Measurements from ENCODE around the gene PPP2R5C. TPM values are rescaled to one million over a fixed set of nuclear protein-coding genes. Genes with fewer than 3 reads are reported as not detected.

PPP2R5C gene
- total and polyA plus RNA-seq, 2 of the 4 experiments (the other 2 are of a cell fraction): 65.9 to 78.7 TPM

- H2AK5ac ChIP-seq (ENCODE audit: low read depth, low read length): no peak overlapping the region
- H2BK20ac ChIP-seq (ENCODE audit: low read depth, low read length): no peak overlapping the region
- ATAC-seq (ENCODE audit: low read depth) (no peak), DNase-seq (no peak)
- intact Hi-C loops (cut with micrococcal nuclease): no loop called here
- H4K5ac ChIP-seq (ENCODE audit: low read depth, low read length): no peak overlapping the region
- CTCF ChIA-PET: no interaction called here
- H3K4me3 ChIP-seq (ENCODE audit: insufficient read depth, low read depth, low read length): no peak overlapping the region
- H4K91ac ChIP-seq (ENCODE audit: insufficient read depth, low read depth, low read length): no peak overlapping the region
- no peaks in the 10 kb centered on the region for H3K79me1 ChIP-seq (ENCODE audit: low read depth in 1 of 2, low read length in 2 of 2)
- no peak overlapping the region for H2AK9ac ChIP-seq (replicated peaks; ENCODE audit: low read depth, low read length, poor library complexity)
- no peak overlapping the region for H3K18ac ChIP-seq (ENCODE audit: low read depth, low read length)
- 95% methylated on average over 4 of the region's 13 CpGs; no CpG with 5 or more reads in 1 of the 2 experiments for WGBS, 2 experiments (ENCODE audit: extremely low coverage in 2 of 2, insufficient read length in 1 of 2)
- no peak overlapping the region for H4K8ac ChIP-seq (ENCODE audit: low read depth in 2 of 2, low read length in 2 of 2)
- no peaks in the 10 kb centered on the region for H3K4me1 ChIP-seq (ENCODE audit: control insufficient read depth, insufficient read depth, low read length)
- H3K56ac ChIP-seq (ENCODE audit: extremely low read depth, insufficient read depth, low read length): no peak overlapping the region
- H3K36me3 ChIP-seq (ENCODE audit: control insufficient read depth, insufficient read depth, low read length): no peaks in the 10 kb centered on the region
- H3K23ac ChIP-seq (ENCODE audit: low read depth, low read length): no peak overlapping the region
- in situ Hi-C loops (cut with MboI; ENCODE audit: low sequenced_read_pairs): no loop called here
- dilution Hi-C loops (cut with HindIII; ENCODE audit: low sequenced_read_pairs, unreplicated experiment): no loop called here
- H3K4me2 ChIP-seq (ENCODE audit: low read depth, low read length): no peak overlapping the region
- H3K9ac ChIP-seq (ENCODE audit: low read depth, low read length): no peak overlapping the region
- no peak overlapping the region for H2BK15ac ChIP-seq (ENCODE audit: low read depth, low read length)
- H4K20me1 ChIP-seq (ENCODE audit: insufficient read depth, low read length): peaks cover 10% of the 10 kb centered on the region; the same call in 1 of the 2 replicates
- H3K27ac ChIP-seq (ENCODE audit: insufficient read depth, low read length): no peak overlapping the region
- no TSS peak for BruUV-seq (replicated peaks)
- H3K9me1 ChIP-seq (ENCODE audit: insufficient read depth, low read length): no peaks in the 10 kb centered on the region
- no peak overlapping the region for H3K4ac ChIP-seq (ENCODE audit: low read depth, low read length)
- no peak overlapping the region for H2BK120ac ChIP-seq (ENCODE audit: low read depth, low read length)
- no peak overlapping the region for H3K14ac ChIP-seq (replicated peaks; ENCODE audit: low read depth, low read length)
- TF ChIP-seq, protein P1, sequence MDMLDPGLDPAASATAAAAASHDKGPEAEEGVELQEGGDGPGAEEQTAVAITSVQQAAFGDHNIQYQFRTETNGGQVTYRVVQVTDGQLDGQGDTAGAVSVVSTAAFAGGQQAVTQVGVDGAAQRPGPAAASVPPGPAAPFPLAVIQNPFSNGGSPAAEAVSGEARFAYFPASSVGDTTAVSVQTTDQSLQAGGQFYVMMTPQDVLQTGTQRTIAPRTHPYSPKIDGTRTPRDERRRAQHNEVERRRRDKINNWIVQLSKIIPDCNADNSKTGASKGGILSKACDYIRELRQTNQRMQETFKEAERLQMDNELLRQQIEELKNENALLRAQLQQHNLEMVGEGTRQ (IDR thresholded peaks at IDR 0.05; ENCODE audit: low read depth, low read length): no peak
- no peak for TF ChIP-seq CHD1 (IDR thresholded peaks at IDR 0.05; ENCODE audit: low read depth, low read length)
- TF ChIP-seq BHLHE40 (IDR thresholded peaks at IDR 0.05; ENCODE audit: low read depth, low read length): no peak
- TF ChIP-seq RAD21 (IDR thresholded peaks at IDR 0.05; ENCODE audit: low read length): no peak
- TF ChIP-seq ELK1 (IDR thresholded peaks at IDR 0.05; ENCODE audit: borderline replicate concordance, low read depth, low read length): no peak
- TF ChIP-seq RFX5 (IDR thresholded peaks at IDR 0.05; ENCODE audit: low read depth, low read length): no peak
- TF ChIP-seq NFE2L2 (IDR thresholded peaks at IDR 0.05; ENCODE audit: low read depth, low read length): no peak
- TF ChIP-seq CEBPB (IDR thresholded peaks at IDR 0.05; ENCODE audit: low read depth, low read length): no peak
- TF ChIP-seq MAZ (IDR thresholded peaks at IDR 0.05; ENCODE audit: borderline replicate concordance, low read depth, low read length): no peak
- no peak for TF ChIP-seq FOS (IDR thresholded peaks at IDR 0.05; ENCODE audit: low read depth, low read length)
- TF ChIP-seq, protein P2, sequence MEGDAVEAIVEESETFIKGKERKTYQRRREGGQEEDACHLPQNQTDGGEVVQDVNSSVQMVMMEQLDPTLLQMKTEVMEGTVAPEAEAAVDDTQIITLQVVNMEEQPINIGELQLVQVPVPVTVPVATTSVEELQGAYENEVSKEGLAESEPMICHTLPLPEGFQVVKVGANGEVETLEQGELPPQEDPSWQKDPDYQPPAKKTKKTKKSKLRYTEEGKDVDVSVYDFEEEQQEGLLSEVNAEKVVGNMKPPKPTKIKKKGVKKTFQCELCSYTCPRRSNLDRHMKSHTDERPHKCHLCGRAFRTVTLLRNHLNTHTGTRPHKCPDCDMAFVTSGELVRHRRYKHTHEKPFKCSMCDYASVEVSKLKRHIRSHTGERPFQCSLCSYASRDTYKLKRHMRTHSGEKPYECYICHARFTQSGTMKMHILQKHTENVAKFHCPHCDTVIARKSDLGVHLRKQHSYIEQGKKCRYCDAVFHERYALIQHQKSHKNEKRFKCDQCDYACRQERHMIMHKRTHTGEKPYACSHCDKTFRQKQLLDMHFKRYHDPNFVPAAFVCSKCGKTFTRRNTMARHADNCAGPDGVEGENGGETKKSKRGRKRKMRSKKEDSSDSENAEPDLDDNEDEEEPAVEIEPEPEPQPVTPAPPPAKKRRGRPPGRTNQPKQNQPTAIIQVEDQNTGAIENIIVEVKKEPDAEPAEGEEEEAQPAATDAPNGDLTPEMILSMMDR (conservative IDR thresholded peaks at IDR 0.05; ENCODE audit: low read depth, low read length): no peak
- TF ChIP-seq MAFK (IDR thresholded peaks at IDR 0.05; ENCODE audit: low read depth, low read length): no peak
- TF ChIP-seq SMC3 (IDR thresholded peaks at IDR 0.05; ENCODE audit: low read depth, low read length): no peak
- no peak for TF ChIP-seq RCOR1 (IDR thresholded peaks at IDR 0.05; ENCODE audit: insufficient replicate concordance, low read length)
- TF ChIP-seq MXI1 (IDR thresholded peaks at IDR 0.05; ENCODE audit: borderline replicate concordance, low read depth, low read length): no peak
- no peak for TF ChIP-seq POLR2A (IDR thresholded peaks at IDR 0.05; ENCODE audit: low read depth, low read length)
- H2BK5ac ChIP-seq (ENCODE audit: low read depth, low read length, poor library complexity, severe bottlenecking): no peak overlapping the region
- no peaks in the 10 kb centered on the region for H3K9me3 ChIP-seq (ENCODE audit: control insufficient read depth, insufficient read depth, low read length)
- peaks cover 3% of the 10 kb centered on the region; the same call in 1 of the 2 replicates for H3K27me3 ChIP-seq (ENCODE audit: control insufficient read depth, insufficient read depth, low read length)
- POLR2A ChIA-PET (ENCODE audit: unreplicated experiment): no interaction called here
- no peak overlapping the region for H2AFZ ChIP-seq (replicated peaks; ENCODE audit: low read length, poor library complexity)
Measured at GRCh38 chr14:101788016-101788635, 26.6 kb downstream of the PPP2R5C start.
